Prostate gland (tissue), 2 donors: ENCODE results near the gene OR7A17. TPM values are rescaled to one million over a fixed set of nuclear protein-coding genes. Genes with fewer than 3 reads are reported as not detected.
A peak's percentile ranks its signal among the peaks of the same experiment; 100 is the strongest.

Source experiments
- DNase-seq: peaks from one replicate; pipeline ENCODE4 v3.0.0-alpha.2; 2019; ENCODE audit warnings: low spot score
- H3K27ac ChIP-seq, 2 donors: fragments of 200-600 bp; sonication (generic); 2 replicates each; pipeline ENCODE4 v1.5.1; 2017 to 2019
- H3K27me3 ChIP-seq: fragments of 200-600 bp; sonication (generic); replicated peaks from 2 replicates; pipeline ENCODE4 v1.5.1; 2019; ENCODE audit not compliant: insufficient read depth
- H3K36me3 ChIP-seq, 2 donors: fragments of 200-600 bp; sonication (generic); 1 replicate in 1 of 2; 2 replicates in 1 of 2; pipeline versions ENCODE4 v1.5.1 to v1.8.1; 2017 to 2019
- H3K4me1 ChIP-seq: fragments of 200-600 bp; sonication (generic); replicated peaks from 2 replicates; pipeline ENCODE4 v1.5.1; 2019
- H3K4me3 ChIP-seq, 2 donors: fragments of 200-600 bp; sonication (generic); 2 replicates each; pipeline ENCODE4 v1.5.1; 2017 to 2019
- H3K9me3 ChIP-seq: fragments of 200-600 bp; sonication (generic); 2 replicates; pipeline ENCODE4 v1.5.1; 2017
- CTCF ChIP-seq, 4 experiments: fragments of 200-600 bp in 2 of 4; fragments of 450-650 bp in 2 of 4; sonication (generic) in 2 of 4; IDR thresholded peaks; 1 replicate in 3 of 4; 2 replicates in 1 of 4; pipeline ENCODE4 v1.5.1; 2016 to 2019; ENCODE audit warnings: antibody characterized with exemption in 4 of 4, mild to moderate bottlenecking in 2 of 4, moderate library complexity in 2 of 4
- POLR2A ChIP-seq: fragments of 450-650 bp; IDR thresholded peaks from one replicate; pipeline ENCODE4 v1.6.1; 2016; ENCODE audit warnings: antibody characterized with exemption, mild to moderate bottlenecking
- POLR2AphosphoS5 ChIP-seq: sonication (generic); formaldehyde crosslinking; IDR thresholded peaks from one replicate; pipeline ENCODE4 v1.6.1; 2017; ENCODE audit warnings: antibody characterized with exemption
- WGBS: methylation state at CpG from one replicate; pipeline ENCODE4 v1.1.5; 2018; 5-methylcytosine and 5-hydroxymethylcytosine counted together
- intact Hi-C: fragments of 100-400 bp; cut with DNase I; formaldehyde crosslinking; loops from one replicate; pipeline ENCODE4 v1.14.2; 2022
- small RNA-seq, 2 donors: library from RNA; depleted of rRNA; stranded (forward); fragments of <200 nt; gene quantifications; one replicate each; pipeline ENCODE3, GENCODE V24; 2016
- total RNA-seq, 2 donors: library from RNA; depleted of rRNA; stranded (reverse); fragments of >200 nt; gene quantifications; one replicate each; pipeline ENCODE4 v1.1.0, GENCODE V29; 2016

OR7A17 gene
- total RNA-seq, 2 donors from 2014 or later, result not detected

- Histone ChIP-seq H3K27me3 (no peaks in the 10 kb centered on the region), H3K27ac (no peak overlapping the region), H3K4me3 (no peak overlapping the region), H3K36me3 (no peaks in the 10 kb centered on the region), H3K9me3 (no peaks in the 10 kb centered on the region), H3K4me1 (peaks cover 7% of the 10 kb centered on the region)
- 64% methylated on average over 4 of the region's 4 CpGs for WGBS
- DNase-seq, result no peak
- intact Hi-C loops, result no loop called here
- TF ChIP-seq POLR2AphosphoS5 (no peak), CTCF (IDR thresholded peaks at IDR 0.05) (no peak), POLR2A (no peak)
Observed at GRCh38 chr19:14837391-14837790, 48.5 kb downstream of the OR7A17 start.

- no peaks in the 10 kb centered on the region for H3K27me3 ChIP-seq
- TF ChIP-seq CTCF (IDR thresholded peaks at IDR 0.05) (no peak), POLR2AphosphoS5 (peak; percentile 88)
- WGBS, result 9% methylated on average over 1 of the region's 1 CpG
- peaks cover 7% of the 10 kb centered on the region for H3K4me1 ChIP-seq
- peak within 1 kb of the TSS; percentile 59 to 62 for H3K27ac ChIP-seq
- peak; percentile 64 for DNase-seq
- H3K4me3 ChIP-seq, result peak within 1 kb of the TSS; percentile 4 to 6
- no peaks in the 10 kb centered on the region for H3K9me3 ChIP-seq
- intact Hi-C loops, result no loop called here
- H3K36me3 ChIP-seq, result no peaks in the 10 kb centered on the region
Observed at GRCh38 chr19:14835011-14835410, 50.9 kb downstream of the OR7A17 start, which contains the start of the genes OR7A5 and OR7C1. Gene OR7A5 (minus strand): TSS chr19:14835185. CDS start chr19:14828241, 6,944 bp downstream. Gene OR7C1 (minus strand): TSS chr19:14835185. CDS start chr19:14800136, 35,049 bp downstream.

- intact Hi-C loops, result no loop called here
- Histone ChIP-seq H3K27me3 (no peaks in the 10 kb centered on the region), H3K4me3 (no peak overlapping the region), H3K9me3 (no peaks in the 10 kb centered on the region), H3K36me3 (no peaks in the 10 kb centered on the region), H3K4me1 (peaks cover 4% of the 10 kb centered on the region), H3K27ac (no peak overlapping the region)
- TF ChIP-seq POLR2A (no peak), CTCF (IDR thresholded peaks at IDR 0.05) (no peak), POLR2AphosphoS5 (no peak)
- WGBS, result 71% methylated on average over 4 of the region's 4 CpGs
- no peak for DNase-seq
Observed at GRCh38 chr19:14830702-14831101, 55.2 kb downstream of the OR7A17 start.

Small RNA genes lying within 50 kb of the gene (small RNA-seq; reads per million reads assigned to genes)
- gene OR7A18P, result 0 reads per million in 2 donors

Other genes starting within 250 kb of the OR7A17 start
- gene ADGRE3, start 211.3 kb downstream of the OR7A17 start, total RNA-seq, result under 1 TPM; 0.27 to 0.80 TPM
- 10 to 100 TPM; 26.6 to 39.8 TPM for gene ZNF333, start 196.1 kb downstream of the OR7A17 start, total RNA-seq
- 1 to 10 TPM; 3.6 to 4.9 TPM for gene ADGRE2, start 107.6 kb downstream of the OR7A17 start, total RNA-seq
- 1 to 10 TPM in 1 of 2 donors, under 1 TPM in 1; 0.57 to 1.4 TPM for gene OR7A5, start 50.9 kb downstream of the OR7A17 start, total RNA-seq
- 1 to 10 TPM; 3.2 to 5.1 TPM for gene OR7C1, start 50.9 kb downstream of the OR7A17 start, total RNA-seq
- gene OR7A10, start 37.2 kb downstream of the OR7A17 start, total RNA-seq, result not detected
- gene OR7C2, start 55.4 kb upstream of the OR7A17 start, total RNA-seq, result not detected
- gene SLC1A6, start 93.7 kb upstream of the OR7A17 start, total RNA-seq, result 100 to 1,000 TPM in 1 of 2 donors, under 1 TPM in 1; 0.41 to 255 TPM
- gene CASP14, start 163.3 kb upstream of the OR7A17 start, total RNA-seq, result under 1 TPM; 0.09 to 0.51 TPM
- gene OR1I1, start 196.1 kb upstream of the OR7A17 start, total RNA-seq, result not detected
- gene SYDE1, start 221.3 kb upstream of the OR7A17 start, total RNA-seq, result 10 to 100 TPM; 12.2 to 30.4 TPM